ENCODE results near the gene RPS2.

RPS2 gene

DNA sequence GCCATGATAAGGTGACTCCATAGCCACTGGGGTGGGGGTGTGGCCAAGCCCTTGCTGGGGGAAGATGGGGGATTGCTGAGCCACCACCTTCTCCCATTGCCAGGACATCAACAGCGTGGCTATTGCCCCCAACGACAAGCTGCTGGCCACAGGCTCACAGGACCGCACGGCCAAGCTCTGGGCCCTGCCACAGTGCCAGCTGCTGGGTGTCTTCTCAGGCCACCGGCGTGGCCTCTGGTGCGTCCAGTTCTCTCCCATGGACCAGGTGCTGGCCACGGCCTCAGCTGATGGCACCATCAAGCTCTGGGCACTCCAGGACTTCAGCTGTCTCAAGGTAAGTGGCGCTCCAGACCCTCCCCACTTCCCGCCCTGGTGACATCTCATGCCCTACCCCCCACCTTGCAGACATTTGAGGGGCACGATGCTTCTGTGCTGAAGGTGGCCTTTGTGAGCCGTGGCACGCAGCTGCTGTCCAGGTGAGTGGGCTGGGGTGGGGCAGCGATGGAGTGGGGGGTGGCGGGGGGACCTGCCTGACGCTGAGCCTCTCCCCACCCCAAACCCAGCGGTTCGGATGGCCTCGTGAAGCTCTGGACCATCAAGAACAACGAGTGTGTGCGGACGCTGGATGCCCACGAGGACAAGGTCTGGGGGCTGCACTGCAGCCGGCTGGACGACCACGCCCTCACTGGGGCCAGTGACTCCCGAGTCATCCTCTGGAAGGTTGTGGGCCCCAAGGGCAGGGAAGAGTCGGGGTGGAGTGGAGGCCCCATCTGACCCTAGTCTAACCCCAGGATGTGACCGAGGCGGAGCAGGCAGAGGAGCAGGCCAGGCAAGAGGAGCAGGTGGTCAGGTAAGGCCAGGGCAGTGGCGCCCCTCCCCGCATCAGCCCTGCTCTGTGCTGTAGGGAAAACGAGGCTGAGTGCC is 12.6 kb upstream of the RPS2 start:
- TF ChIP-seq CTCF (IDR thresholded peaks at IDR 0.05; ENCODE audit: poor library complexity, severe bottlenecking) = no peak
- Histone ChIP-seq H3K36me3 (ENCODE audit: low read depth) (peaks cover 31% of the 10 kb centered on the region), H3K9me3 (ENCODE audit: severe bottlenecking) (no peaks in the 10 kb centered on the region), H3K4me3 (ENCODE audit: severe bottlenecking) (no peak overlapping the region), H3K27me3 (ENCODE audit: insufficient read depth, poor library complexity, severe bottlenecking) (no peaks in the 10 kb centered on the region), H3K27ac (ENCODE audit: poor library complexity, severe bottlenecking) (no peak overlapping the region), H3K4me1 (ENCODE audit: insufficient read depth, poor library complexity, severe bottlenecking) (no peaks in the 10 kb centered on the region)
- DNase-seq (ENCODE audit: low spot score) = no peak
- ATAC-seq (ENCODE audit: low read depth) = no peak

GRCh38 chr16:1976216-1976520 is 11.5 kb upstream of the RPS2 start:
- ATAC-seq (ENCODE audit: low read depth) (no peak), DNase-seq (ENCODE audit: low spot score) (no peak)
- Histone ChIP-seq H3K27ac (ENCODE audit: poor library complexity, severe bottlenecking) (no peak overlapping the region), H3K36me3 (ENCODE audit: low read depth) (peaks cover 31% of the 10 kb centered on the region), H3K4me1 (ENCODE audit: insufficient read depth, poor library complexity, severe bottlenecking) (no peaks in the 10 kb centered on the region), H3K9me3 (ENCODE audit: severe bottlenecking) (no peaks in the 10 kb centered on the region), H3K4me3 (ENCODE audit: severe bottlenecking) (no peak overlapping the region), H3K27me3 (ENCODE audit: insufficient read depth, poor library complexity, severe bottlenecking) (no peaks in the 10 kb centered on the region)
- TF ChIP-seq CTCF (IDR thresholded peaks at IDR 0.05; ENCODE audit: poor library complexity, severe bottlenecking) = no peak

DNA sequence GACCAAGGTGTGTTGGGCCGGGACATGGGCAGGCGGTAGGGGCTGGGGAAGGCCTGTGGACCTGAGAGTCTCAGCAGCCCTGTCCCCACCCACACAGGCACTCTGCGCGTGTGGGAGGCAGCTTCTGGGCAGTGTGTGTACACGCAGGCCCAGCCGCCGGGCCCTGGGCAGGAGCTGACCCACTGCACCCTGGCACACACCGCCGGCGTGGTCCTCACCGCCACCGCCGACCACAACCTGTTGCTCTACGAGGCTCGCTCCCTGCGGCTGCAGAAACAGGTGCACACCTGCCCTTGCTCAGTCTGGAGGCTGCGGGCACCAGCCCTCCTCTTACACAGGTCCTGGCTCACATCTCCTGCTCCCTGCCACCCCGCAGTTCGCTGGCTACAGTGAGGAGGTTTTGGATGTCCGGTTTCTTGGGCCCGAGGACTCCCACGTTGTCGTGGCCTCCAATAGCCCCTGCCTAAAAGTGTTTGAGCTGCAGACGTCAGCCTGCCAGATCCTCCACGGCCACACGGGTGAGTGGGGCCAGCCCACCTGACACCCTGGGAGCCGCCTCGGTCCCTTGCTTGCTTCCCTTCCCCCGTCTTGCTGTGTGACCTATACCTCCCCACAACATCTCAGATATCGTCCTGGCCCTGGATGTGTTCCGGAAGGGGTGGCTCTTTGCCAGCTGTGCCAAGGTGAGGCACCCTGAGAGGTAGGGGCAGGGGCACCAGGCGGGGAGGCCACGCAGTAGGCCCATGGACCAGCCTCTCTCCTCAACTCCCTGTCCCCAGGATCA is 11.0 kb upstream of the RPS2 start:
- ATAC-seq (ENCODE audit: low read depth) (no peak), DNase-seq (ENCODE audit: low spot score) (no peak)
- peaks cover 31% of the 10 kb centered on the region for H3K36me3 ChIP-seq (ENCODE audit: low read depth)
- no peaks in the 10 kb centered on the region for H3K4me1 ChIP-seq (ENCODE audit: insufficient read depth, poor library complexity, severe bottlenecking)
- no peaks in the 10 kb centered on the region for H3K27me3 ChIP-seq (ENCODE audit: insufficient read depth, poor library complexity, severe bottlenecking)
- no peak overlapping the region for H3K4me3 ChIP-seq (ENCODE audit: severe bottlenecking)
- H3K9me3 ChIP-seq (ENCODE audit: severe bottlenecking) = no peaks in the 10 kb centered on the region
- no peak overlapping the region for H3K27ac ChIP-seq (ENCODE audit: poor library complexity, severe bottlenecking)
- no peak for TF ChIP-seq CTCF (IDR thresholded peaks at IDR 0.05; ENCODE audit: poor library complexity, severe bottlenecking)

DNA sequence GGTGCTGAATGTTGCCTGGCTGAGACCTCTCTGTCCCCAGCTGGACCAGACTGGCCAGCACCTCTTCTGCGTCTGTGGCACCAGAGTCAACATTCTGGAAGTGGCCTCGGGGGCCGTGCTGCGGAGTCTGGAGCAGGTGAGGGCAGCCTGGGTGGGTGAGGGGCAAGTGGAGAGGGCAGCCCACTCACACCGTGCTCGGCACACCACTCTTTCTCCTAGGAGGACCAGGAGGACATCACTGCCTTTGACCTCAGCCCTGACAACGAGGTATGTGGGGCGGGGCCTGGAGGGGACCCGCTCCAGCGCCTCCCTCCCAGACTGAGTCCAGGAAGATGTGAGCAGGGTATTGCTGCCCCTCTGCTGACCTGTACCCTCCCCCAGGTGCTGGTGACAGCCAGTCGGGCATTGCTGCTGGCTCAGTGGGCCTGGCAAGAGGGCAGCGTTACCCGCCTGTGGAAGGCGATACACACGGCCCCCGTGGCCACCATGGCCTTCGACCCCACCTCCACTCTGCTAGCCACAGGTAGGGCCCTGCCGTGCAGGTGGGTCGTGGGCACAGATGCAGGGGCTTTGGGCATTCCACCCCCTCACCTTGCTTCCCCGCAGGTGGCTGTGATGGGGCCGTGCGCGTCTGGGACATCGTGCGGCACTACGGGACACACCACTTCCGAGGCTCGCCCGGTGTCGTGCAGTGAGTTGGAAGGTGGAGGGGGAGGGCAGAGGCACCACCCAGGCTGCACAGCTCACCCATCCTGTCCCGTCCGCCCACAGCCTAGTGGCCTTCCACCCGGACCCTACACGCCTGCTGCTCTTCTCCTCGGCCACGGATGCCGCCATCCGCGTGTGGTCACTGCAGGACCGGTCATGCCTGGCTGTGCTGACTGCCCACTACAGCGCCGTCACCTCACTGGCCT is 9.8 kb upstream of the RPS2 start:
- no peak for DNase-seq (ENCODE audit: low spot score)
- Histone ChIP-seq H3K4me3 (ENCODE audit: severe bottlenecking) (no peak overlapping the region), H3K36me3 (ENCODE audit: low read depth) (peaks cover 31% of the 10 kb centered on the region), H3K9me3 (ENCODE audit: severe bottlenecking) (no peaks in the 10 kb centered on the region), H3K4me1 (ENCODE audit: insufficient read depth, poor library complexity, severe bottlenecking) (no peaks in the 10 kb centered on the region), H3K27ac (ENCODE audit: poor library complexity, severe bottlenecking) (no peak overlapping the region), H3K27me3 (ENCODE audit: insufficient read depth, poor library complexity, severe bottlenecking) (no peaks in the 10 kb centered on the region)
- TF ChIP-seq CTCF (IDR thresholded peaks at IDR 0.05; ENCODE audit: poor library complexity, severe bottlenecking) = no peak
- ATAC-seq (ENCODE audit: low read depth) = no peak
